T1000 (cell line): ENCODE results near the gene ZNF746.

Experiments
- DNase-seq: peaks from one replicate; lab custom pipeline; 2025; ENCODE audit warnings: mixed read lengths; lab: John Stamatoyannopoulos, UW

ZNF746 gene

GRCh38 chr7:149427893-149428292, 69.7 kb downstream of the ZNF746 start:
- no peak for DNase-seq

DNA sequence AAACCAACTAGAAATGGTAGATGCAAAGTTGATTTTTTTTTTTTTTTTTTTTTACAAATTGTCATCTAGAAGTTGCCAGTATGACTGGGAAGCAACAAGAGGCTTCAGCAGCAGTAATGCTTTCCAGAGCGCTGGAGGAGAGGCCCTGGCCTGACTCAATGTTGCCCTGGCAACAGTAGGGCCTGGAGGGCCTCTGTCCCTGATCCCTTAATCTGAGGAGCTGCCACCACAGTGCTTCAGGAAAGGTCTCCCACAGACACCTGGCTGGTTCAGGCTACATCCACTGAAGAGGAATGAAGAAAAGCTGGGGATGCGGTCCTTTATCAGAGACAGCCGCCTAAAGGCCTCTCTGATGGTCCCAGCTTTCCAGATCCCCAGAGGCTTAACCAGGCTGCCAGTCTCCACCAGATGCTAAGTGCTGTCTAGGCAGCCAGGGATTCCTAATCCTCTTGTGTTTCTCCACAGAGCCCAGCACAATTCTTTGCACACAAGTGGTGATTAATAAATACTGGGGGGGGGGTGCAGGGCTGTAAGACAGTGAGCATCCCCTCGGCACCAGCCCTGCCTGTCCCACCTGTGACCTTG, 70.4 kb downstream of the ZNF746 start:
- no peak for DNase-seq

DNA sequence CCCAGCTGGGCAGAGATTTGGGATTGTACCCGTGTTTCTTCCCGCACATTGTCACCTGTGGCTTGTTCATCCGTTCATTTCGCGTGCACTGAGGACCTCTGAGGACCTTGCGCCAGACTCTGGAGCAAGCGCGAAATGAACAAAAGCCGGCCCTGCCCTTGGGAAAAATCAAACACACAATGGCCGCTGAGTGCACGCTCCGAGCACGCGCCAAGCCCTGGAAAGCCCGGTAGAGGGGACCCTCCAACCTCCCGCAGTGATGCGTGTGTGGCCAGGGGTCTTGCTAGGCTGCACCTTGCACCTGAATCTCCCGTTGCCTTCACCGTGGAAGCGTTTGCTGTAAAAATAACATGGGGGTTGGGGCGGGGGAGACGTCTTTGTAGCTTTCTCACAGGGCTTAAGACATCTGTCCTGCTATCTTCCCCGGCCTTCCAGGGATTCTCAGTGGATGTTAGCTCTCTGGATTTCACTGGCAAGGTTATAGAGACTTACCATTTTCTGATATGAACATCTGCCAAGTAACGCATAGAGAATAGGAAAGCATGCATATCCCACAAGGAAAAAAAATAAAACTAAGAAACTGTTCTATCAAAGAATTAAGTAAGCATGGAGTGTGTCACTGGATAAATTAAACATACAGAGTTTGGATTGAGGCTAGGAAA, 74.0 kb downstream of the ZNF746 start:
- no peak for DNase-seq

DNA sequence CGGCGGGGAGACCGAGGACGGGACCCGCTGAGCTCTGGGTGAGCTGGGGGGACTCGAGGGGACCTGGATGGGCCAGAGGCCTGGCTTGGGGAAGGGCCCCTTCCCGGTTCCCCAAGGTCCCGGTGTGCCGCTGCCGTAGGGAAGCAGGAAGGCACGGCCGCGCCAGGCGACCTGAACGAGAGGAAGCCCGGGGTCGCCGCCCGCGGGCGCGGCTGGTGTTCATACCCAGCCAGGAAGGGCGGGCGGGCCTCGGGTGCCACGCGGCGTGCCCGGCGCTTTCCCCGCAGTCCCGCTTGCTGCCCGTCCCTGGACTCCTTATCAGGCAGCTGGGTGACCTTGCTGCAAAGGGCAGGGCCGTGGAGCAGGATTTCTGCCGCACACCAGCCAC, 74.7 kb downstream of the ZNF746 start:
- DNase-seq = no peak
